KMS-11 (cell line): ENCODE measurements around the gene TIFAB.
A peak's percentile ranks its signal among the peaks of the same experiment; 100 is the strongest.

Experiments used
- H2AFZ ChIP-seq: fragments of 200-600 bp; sonication (generic); 2 replicates; pipeline ENCODE4 v1.6.1; 2016; ENCODE audit warnings: antibody characterized with exemption, mixed run types, low read depth
- H3K27ac ChIP-seq: fragments of 200-600 bp; sonication (generic); 2 replicates; pipeline ENCODE4 v1.6.1; 2016; ENCODE audit warnings: mild to moderate bottlenecking, mixed run types
- H3K27me3 ChIP-seq: fragments of 200-600 bp; sonication (generic); 2 replicates; pipeline ENCODE4 v1.6.1; 2017; ENCODE audit warnings: mild to moderate bottlenecking, low read depth, mixed run types, moderate library complexity; ENCODE audit not compliant: insufficient read depth
- H3K36me3 ChIP-seq: fragments of 200-600 bp; sonication (generic); 2 replicates; pipeline ENCODE4 v1.6.1; 2017; ENCODE audit warnings: mild to moderate bottlenecking, mixed run types; ENCODE audit not compliant: insufficient read depth
- H3K4me1 ChIP-seq: fragments of 200-600 bp; sonication (generic); 2 replicates; pipeline ENCODE4 v1.6.1; 2016; ENCODE audit warnings: mild to moderate bottlenecking, low read depth, mixed run types; ENCODE audit not compliant: poor library complexity, severe bottlenecking
- H3K4me2 ChIP-seq: fragments of 200-600 bp; sonication (generic); 2 replicates; pipeline ENCODE4 v1.7.0; 2016; ENCODE audit warnings: mild to moderate bottlenecking, mixed run types
- H3K4me3 ChIP-seq: fragments of 200-600 bp; sonication (generic); IDR thresholded peaks from 2 replicates; pipeline ENCODE4 v1.6.1; 2017; ENCODE audit warnings: low read depth, low read length, mixed read lengths; ENCODE audit not compliant: insufficient read depth
- H3K79me2 ChIP-seq: fragments of 200-600 bp; sonication (generic); 2 replicates; pipeline ENCODE4 v1.6.1; 2016; ENCODE audit warnings: low read depth, mixed run types; ENCODE audit not compliant: insufficient read depth
- H3K9ac ChIP-seq: fragments of 200-600 bp; sonication (generic); 2 replicates; pipeline ENCODE4 v1.6.1; 2016; ENCODE audit warnings: mild to moderate bottlenecking, mixed run types
- H4K20me1 ChIP-seq: fragments of 200-600 bp; sonication (generic); 2 replicates; pipeline ENCODE4 v1.6.1; 2016; ENCODE audit warnings: mild to moderate bottlenecking, mixed run types; ENCODE audit not compliant: insufficient read depth
- TF ChIP-seq, protein P1 (sequence below): fragments of 200-600 bp; sonication (generic); conservative IDR thresholded peaks from 2 replicates; pipeline ENCODE4 v1.6.1; 2017; ENCODE audit warnings: low read depth, mild to moderate bottlenecking, antibody characterized with exemption, low read length, moderate library complexity, mixed read lengths

Gene TIFAB

DNA sequence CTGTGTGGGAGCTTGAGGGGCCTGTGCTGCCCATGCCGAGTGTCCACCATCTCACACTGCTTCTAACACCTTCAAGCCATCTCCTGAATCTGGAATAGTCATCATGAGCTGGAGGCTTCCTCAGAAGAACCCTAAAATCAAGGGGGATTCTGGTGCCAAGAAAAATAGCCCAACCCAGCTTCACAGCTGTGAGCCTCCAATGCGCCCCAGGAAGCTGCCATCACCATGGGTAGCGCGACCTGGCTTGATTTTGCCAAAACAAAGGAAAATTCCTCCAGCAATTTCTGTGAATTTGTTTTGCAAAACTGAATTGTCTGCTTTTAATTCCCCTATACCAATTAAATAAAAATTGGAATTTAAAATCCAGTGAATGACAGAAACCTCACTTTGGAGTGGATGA, 6.2 kb upstream of the TIFAB start:
- Histone ChIP-seq H3K27me3 (no peaks in the 10 kb centered on the region), H3K79me2 (no peaks in the 10 kb centered on the region), H4K20me1 (no peaks in the 10 kb centered on the region), H3K36me3 (no peaks in the 10 kb centered on the region), H3K27ac (no peak overlapping the region), H3K4me1 (no peaks in the 10 kb centered on the region), H3K4me2 (no peak overlapping the region), H3K4me3 (no peak overlapping the region), H2AFZ (no peak overlapping the region), H3K9ac (no peak overlapping the region)
- TF ChIP-seq, protein P1, sequence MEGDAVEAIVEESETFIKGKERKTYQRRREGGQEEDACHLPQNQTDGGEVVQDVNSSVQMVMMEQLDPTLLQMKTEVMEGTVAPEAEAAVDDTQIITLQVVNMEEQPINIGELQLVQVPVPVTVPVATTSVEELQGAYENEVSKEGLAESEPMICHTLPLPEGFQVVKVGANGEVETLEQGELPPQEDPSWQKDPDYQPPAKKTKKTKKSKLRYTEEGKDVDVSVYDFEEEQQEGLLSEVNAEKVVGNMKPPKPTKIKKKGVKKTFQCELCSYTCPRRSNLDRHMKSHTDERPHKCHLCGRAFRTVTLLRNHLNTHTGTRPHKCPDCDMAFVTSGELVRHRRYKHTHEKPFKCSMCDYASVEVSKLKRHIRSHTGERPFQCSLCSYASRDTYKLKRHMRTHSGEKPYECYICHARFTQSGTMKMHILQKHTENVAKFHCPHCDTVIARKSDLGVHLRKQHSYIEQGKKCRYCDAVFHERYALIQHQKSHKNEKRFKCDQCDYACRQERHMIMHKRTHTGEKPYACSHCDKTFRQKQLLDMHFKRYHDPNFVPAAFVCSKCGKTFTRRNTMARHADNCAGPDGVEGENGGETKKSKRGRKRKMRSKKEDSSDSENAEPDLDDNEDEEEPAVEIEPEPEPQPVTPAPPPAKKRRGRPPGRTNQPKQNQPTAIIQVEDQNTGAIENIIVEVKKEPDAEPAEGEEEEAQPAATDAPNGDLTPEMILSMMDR = no peak

DNA sequence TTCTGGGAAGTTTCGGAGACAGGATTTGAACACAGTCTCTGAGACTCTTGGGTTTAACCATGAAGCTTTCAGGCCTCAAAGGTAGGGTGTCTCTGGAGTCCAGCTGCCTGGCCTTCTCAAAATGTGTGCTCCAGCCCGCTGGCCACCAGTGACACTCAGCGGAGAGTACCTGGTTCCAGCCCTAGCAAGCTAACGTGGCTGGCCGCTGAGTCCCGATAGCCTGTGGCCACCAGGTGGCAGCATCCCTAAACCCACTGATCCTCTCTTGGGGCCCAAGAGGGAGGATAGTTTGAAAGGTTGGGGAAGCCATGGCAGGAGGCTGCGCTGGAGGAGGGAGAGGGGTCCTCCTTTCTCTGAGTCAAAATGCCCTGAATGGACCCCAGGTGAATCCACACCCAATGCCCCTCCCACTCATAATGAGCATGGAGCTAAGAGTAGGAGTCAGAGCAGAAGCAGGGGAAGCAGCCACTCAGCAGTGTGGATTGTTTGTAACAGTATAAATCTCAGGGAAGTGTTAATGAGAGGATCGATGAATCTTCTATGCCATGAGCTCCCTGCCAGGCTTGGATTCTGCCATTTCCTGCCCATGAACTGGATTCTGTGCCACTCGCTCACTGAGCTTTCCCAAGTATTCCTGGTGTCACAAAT, 5.4 kb upstream of the TIFAB start:
- Histone ChIP-seq H3K27ac (no peak overlapping the region), H3K9ac (no peak overlapping the region), H4K20me1 (no peaks in the 10 kb centered on the region), H2AFZ (0 out of 2 replicates have a peak overlapping the region, but pooled peaks have one; percentile 20), H3K79me2 (no peaks in the 10 kb centered on the region), H3K27me3 (no peaks in the 10 kb centered on the region), H3K4me2 (no peak overlapping the region), H3K36me3 (no peaks in the 10 kb centered on the region), H3K4me1 (no peaks in the 10 kb centered on the region), H3K4me3 (no peak overlapping the region)
- TF ChIP-seq, protein P1 = peak; percentile 83

DNA sequence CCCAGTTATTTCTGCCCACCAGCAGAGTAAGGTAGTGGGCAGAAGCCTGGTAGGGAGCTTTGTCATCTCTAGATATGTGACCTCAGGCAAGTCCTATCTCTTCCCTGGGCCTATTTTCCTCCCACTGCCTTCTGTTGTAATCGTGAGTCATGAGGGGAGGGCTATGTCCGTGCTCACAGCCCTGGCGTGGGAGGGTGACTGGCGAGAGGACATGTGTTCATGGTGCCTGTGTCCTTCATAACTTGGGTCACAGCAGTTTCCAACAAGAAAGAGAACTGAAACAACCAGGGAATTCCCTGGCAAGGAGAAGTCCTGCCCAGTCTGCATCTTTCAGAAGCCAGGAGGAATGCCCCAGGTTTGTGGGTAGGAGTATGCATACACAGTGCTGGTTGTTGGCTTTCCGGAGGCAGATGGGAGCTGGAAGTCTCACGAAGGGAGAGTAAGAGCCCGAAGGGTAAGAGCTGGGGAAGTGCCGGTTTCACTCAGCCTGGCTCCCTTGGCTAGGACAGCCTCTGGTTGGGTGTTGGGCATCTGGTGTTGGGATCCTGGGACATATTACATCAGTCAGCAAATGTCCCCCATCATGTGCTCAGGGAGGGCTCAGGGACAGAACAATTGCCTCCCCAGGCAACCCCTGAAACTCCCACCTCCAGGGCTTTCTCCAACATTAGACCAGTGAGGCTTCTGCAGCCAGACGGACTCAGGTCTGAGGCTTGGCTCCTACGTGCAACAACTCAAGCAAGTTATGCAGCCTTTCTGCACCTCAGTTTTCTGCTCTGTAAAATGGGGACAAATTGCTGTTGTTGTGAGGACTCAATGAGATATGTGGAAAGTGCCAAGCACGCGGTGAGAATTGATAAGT, 4.3 kb upstream of the TIFAB start:
- H3K27ac ChIP-seq = no peak overlapping the region

DNA sequence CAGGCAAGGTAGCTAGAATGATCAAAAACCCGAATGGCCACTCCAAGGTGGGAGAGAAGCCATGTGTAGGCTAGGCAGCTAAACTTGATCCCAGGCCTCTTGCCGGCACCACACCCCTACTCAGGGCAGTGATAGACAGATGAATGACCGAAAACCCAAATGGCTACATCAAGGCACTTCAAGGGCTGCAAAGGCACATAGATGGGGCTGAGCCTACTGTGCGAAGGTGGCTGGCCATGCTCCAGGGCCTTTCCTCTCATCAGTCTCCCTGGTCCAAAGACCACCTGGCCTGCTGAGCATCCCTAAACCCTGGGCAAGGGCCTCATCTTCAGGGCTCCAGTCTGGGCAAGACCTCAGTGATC, 3.7 kb upstream of the TIFAB start:
- no peak overlapping the region for H2AFZ ChIP-seq
- H3K4me1 ChIP-seq = no peaks in the 10 kb centered on the region
- H4K20me1 ChIP-seq = no peaks in the 10 kb centered on the region
- no peaks in the 10 kb centered on the region for H3K79me2 ChIP-seq
- H3K27ac ChIP-seq = no peak overlapping the region
- no peaks in the 10 kb centered on the region for H3K27me3 ChIP-seq
- no peaks in the 10 kb centered on the region for H3K36me3 ChIP-seq
- H3K4me3 ChIP-seq = no peak overlapping the region
- TF ChIP-seq, protein P1 = no peak
- no peak overlapping the region for H3K9ac ChIP-seq
- no peak overlapping the region for H3K4me2 ChIP-seq

More for the DNA sequence above, 4.3 kb upstream of the TIFAB start:
- TF ChIP-seq, protein P1 = no peak
- Histone ChIP-seq H3K36me3 (no peaks in the 10 kb centered on the region), H3K9ac (no peak overlapping the region), H3K27me3 (no peaks in the 10 kb centered on the region), H3K4me2 (no peak overlapping the region), H2AFZ (no peak overlapping the region), H3K4me3 (no peak overlapping the region), H4K20me1 (no peaks in the 10 kb centered on the region), H3K4me1 (no peaks in the 10 kb centered on the region), H3K79me2 (no peaks in the 10 kb centered on the region)
